Fibroblast of mammary gland (primary cell): Measurements from ENCODE around the gene POGZ.
"Not testable (repeated sequence)": the region's sequence is repeated elsewhere in the genome, so short reads cannot be mapped to it uniquely, and the experiment has no call there.

Experiments
- DNase-seq: peaks from one replicate; pipeline ENCODE4 v3.0.0-alpha.2; 2010; ENCODE audit warnings: low read depth
- H3K4me3 ChIP-seq: 2 replicates; pipeline ENCODE4 v1.5.1; 2011; ENCODE audit warnings: low read depth, mild to moderate bottlenecking, low read length, moderate library complexity; ENCODE audit not compliant: control insufficient read depth
- CTCF ChIP-seq: conservative IDR thresholded peaks from 2 replicates; pipeline ENCODE4 v1.5.1; 2011; ENCODE audit warnings: low read depth, low read length, inconsistent platforms; ENCODE audit not compliant: control insufficient read depth, insufficient read depth

Gene POGZ

GRCh38 chr1:151399324-151400171 is 59.7 kb downstream of the POGZ start, which contains the start of gene PSMB4:
Gene PSMB4 (plus strand): TSS chr1:151399573. CDS start chr1:151399588, 15 bp downstream.
- DNase-seq: peak; percentile 93
- TF ChIP-seq CTCF: peak; percentile 12
- peak within 1 kb of the TSS; percentile 94 for H3K4me3 ChIP-seq

DNA sequence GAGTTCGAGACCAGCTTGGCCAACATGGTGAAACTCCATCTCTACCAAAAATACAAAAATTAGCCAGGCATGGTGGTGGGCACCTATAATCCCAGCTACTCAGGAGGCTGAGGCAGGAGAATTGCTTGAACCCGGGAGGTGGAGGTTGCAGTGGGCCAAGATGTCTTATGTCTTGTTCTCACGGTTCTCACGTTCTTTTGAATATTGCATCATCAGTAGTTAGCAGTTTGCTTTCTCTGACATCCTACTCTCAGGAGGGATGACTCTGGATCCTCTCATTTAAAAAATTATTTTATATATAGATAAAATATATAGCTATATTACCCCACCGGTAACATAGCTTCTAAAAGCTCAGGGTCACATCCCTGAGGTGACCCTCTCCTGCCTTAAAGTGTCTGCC is 63.0 kb downstream of the POGZ start:
- DNase-seq: peak; percentile 37
- not testable (repeated sequence) for H3K4me3 ChIP-seq

DNA sequence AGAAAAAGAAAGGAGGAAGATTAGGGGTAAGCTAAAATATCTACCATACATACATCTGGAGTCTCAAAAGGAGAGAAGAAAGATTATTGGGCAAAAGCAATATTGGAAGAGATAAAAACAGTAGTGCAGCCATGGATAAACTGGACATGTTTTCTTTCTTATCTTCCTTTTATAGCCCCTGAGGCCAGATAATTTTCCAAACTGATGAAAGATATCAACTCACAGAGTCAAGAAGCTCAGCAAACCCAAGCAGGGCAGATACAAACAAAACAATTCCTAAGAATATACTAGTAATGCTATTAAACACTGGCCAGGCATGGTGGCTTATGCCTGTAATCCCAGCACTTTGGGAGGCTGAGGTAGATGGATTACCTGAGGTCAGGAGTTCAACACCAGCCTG is 65.7 kb downstream of the POGZ start:
- no peak overlapping the region for H3K4me3 ChIP-seq
- TF ChIP-seq CTCF: no peak
- DNase-seq: no peak

DNA sequence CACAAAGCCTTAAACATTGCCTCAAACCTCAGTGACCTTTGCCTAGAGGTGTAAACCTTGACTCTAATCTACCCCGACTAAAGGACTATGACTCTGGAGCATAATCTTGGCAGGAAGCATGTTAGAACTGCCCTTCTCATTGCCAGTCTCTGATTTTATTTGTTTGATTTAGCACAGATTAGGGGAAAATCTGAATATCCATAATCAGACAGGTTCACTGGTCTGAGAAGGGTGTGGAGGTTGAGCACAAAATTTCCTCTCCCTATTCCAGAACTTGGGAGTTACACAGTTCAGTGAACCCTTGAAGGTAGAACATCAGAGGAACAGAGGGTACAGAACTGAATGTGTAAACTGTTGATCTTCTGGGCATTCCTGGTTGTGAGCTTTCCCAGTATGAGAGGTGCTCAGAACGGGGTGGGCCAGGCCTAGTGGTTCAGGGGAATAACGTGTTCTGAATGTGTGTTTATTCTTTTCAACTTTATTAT is 68.2 kb downstream of the POGZ start:
- no peak overlapping the region for H3K4me3 ChIP-seq
- TF ChIP-seq CTCF: no peak
- DNase-seq: no peak

DNA sequence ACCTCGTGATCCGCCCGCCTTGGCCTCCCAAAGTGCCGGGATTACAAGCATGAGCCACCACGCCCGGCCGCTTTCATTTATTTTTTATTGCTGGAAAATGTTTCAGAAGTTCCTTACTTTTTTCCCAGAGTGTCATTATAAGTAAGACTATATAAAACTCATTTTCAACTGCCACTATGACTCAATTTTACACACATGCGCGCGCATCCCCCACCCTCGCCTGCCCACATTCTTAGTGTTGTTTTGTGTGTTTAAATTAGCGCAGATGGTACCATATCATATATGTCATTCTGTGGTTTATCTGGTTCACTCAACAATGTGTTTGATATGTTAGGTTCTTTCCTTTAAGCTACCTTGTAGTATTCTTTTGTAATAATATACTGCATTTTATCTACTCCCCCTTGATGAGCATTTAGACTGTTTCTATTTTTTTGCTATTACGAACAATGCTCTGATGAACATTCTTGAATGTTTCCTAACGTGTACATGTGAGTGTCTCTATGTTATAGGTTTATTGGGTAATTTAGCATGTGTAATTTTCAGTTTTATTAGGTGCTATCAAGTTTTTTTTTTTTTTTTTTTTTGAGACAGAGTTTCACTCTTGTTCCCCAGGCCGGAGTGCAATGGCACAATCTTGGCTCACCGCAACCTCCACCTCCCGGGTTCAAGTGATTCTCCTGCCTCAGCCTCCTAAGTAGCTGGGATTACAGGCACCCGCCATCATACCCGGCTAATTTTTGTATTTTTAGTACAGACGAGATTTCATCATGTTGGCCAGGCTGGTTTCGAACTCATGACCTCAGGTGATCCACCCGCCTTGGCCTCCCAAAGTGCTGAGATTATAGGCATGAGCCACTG is 68.8 kb downstream of the POGZ start:
- DNase-seq, H3K4me3 ChIP-seq: not testable (repeated sequence)

- no peak for DNase-seq
- no peak overlapping the region for H3K4me3 ChIP-seq
- no peak for TF ChIP-seq CTCF
These were observed 73.3 kb downstream of the POGZ start for GRCh38 chr1:151386002-151386401.

DNA sequence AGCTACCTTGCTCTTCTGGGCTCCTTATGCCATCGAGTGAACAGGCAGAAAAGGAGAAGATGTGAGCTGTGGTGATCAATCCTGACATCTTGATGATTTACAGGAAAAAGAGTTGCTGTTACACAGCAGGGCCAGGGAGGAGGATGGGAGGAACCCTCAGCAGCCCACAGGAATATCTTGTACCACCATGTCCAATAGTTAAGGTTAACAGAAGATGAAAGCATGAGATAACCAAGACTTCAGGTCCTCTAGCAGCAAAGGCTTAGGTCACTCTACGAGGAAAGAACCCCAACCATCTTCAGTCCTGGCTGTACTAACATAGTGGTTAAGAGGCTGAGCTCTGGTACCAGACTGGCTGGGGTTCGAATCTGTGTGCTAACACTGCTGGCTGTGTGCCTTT is 74.7 kb downstream of the POGZ start:
- H3K4me3 ChIP-seq: no peak overlapping the region
- no peak for TF ChIP-seq CTCF
- DNase-seq: no peak
